Glomerular visceral epithelial cell (primary cell): Measurements from ENCODE around the gene RNF130.
A peak's percentile ranks its signal among the peaks of the same experiment; 100 is the strongest.

Source experiments
- DNase-seq: peaks from one replicate; pipeline ENCODE4 v3.0.0-alpha.2; 2016; ENCODE audit errors: extremely low spot score

RNF130 gene

DNA sequence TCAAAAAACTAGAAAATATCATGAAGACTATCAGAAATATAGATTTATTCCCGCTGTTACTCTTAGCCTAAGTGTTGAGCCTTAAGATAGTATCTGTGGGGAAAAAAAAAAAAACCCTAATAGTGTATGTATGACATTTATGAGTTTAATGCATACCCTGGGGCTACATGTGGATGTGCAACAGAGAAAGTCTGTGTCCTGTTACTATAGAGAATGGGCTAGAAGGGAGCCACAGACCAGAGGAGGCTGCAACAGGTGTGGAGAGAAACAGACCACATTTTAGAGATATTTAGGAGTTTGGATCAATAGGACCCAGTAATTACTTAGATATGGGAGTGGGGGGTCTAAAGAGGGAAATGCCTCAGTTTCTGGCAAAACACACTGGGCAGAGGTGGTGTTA, 15.4 kb downstream of the RNF130 start:
- no peak for DNase-seq

DNA sequence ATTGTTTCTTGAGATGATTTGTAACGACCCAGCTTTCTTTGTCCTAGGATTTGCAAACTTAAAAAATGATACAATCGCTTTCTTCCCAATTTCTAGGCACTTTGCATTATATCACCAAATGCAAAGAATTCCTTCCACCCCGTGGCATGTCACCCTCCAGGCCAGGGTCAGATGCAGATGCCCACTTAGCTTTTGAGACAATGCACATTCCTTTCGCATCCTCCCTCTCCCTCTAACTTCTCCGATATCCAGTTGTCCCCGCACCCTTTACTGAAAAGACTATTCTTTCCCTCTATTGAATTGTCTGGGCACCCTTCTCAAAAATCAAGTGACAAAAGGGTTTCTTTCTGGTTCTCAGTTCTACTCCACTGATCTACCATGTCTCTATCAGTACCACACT, 17.3 kb downstream of the RNF130 start:
- DNase-seq: no peak

DNA sequence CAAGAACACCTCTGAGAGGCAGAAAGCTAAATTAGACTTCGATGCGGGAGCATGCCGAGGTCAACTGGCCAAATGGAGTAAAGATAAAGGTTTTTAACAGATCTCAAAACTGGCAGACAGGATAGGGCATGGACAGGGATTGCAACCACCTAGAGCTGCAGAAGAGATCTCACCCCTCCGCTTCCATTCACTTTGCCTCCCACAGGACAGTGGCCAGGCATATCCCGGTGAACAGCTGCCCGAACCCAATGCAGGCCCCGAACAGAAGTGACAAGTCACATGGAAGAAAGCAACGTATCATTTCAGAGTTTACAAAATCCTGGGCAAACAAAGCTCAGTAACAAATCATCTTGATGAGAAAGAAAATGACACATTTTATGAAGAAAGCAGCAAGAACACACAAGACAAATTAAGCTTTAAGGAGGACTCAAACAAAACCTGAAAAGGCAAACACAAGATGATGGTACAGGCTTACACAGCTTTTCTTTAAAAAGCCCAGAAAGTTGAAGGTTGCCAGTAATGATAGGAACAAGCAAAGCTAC, 18.4 kb downstream of the RNF130 start:
- no peak for DNase-seq

DNA sequence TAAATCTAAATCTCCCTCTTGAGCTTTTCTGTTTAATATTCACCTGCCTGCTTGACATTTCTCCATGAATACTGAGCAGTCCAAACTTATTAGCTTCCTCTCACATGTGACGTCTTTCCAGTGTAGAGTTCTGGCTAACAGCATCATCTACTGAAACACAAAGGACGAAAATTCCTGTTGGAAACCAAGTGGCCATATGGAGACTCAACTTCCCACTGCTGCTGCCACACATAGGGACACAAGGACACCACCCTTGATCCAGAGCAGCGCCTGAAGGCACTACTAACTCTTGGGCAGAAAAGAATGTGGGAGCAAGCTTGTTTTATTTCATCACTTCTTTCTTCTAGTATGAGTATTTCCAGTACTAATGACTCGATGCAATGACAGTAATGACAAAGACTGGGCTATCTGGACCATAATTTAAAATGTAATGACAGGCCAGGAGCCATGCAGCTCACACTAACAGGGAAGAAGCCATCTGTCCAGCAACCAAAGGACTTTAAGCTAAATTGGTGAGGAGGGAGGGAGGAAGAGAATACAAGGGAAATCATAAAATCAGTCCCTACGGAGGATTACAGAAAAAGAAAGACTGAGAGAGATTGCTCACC, 19.2 kb downstream of the RNF130 start:
- no peak for DNase-seq

GRCh38 chr5:180050121-180050940, 21.2 kb downstream of the RNF130 start:
- no peak for DNase-seq

- no peak for DNase-seq
These were observed 22.4 kb downstream of the RNF130 start for GRCh38 chr5:180049185-180049548.

DNA sequence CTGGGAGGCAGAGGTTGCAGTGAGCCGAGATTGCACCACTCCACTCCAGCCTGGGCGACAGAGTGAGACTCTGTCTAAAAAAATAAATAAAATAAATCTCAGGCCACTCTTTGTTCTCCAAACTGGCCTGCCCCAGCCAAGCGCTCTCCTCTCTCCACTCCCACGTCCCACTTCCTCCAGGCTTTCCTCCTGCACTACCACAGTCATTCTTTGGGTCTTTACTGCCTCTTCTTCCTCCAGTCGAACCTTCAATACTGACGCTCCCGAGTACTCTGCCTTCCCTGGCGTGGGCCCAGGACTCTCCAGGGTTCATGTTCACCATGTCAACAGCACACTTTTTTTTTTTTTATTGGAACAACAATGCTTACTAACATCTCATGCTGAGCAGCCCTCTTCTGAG, 23.9 kb downstream of the RNF130 start:
- no peak for DNase-seq

DNA sequence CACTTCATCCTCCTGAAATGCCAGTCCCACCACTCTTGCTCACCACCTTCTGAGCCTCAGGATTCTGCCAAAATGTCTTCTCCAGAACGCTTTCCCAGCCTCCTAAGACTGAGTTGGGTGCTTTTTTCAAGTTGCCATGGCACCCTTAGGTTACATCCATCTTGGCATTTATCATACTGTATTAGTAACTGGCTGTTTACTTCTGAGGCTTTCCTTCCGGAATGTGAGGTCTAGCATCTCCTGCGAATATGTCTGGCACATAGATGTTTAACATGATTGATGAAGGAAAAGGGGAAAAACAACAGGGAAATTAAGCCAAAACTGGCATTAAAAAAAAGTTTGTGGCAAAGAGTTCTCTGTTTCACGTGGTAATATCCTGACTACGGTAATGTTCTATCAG, 24.9 kb downstream of the RNF130 start:
- DNase-seq: no peak

DNA sequence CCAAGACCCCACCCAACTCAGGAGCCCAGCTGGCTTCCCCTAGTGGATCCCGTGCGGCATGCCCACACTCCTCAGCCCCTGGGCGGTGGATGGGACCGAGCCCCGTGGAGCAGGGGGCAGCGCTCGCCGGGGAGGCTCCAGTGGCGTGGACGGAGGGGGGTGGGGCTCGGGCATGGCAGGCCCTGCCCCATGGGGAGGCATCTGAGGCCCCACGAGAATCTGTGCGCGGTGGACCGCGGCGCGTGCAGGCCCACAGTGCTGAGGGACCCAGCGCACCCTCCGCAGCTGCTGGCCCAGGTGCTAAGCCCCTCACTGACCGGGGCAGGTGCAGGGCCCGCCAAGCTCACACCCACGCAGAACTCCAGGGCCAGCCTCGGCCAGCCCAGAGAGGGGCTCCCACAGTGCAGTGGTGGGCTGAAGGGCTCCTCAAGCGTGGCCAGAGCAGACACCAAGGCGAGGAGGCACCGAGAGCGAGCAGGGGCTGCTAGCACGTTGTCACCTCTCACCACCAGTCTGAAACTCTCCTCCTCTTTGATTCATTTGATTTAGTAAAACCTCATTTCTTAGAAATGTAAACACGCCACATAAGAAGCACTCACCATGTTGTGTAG, 25.6 kb downstream of the RNF130 start:
- no peak for DNase-seq

DNA sequence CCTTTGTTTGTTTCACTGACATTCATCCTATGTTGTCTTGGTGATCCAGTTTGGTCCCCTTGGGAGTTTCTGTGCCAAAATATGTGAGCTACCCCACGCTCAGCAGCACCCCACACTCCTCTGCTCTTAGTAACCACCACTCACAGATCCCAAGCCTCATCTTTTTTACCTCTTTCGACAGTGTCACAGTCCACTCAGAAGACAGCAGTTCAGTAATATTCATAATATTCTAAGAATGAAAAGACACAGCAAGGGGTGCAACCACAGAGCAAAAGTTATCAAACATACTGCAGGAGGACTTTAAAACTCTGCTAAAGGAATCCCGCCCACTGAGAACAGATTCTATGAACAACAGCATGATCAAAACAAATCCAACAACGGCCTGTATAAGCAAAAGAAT, 28.2 kb downstream of the RNF130 start:
- DNase-seq: no peak

DNA sequence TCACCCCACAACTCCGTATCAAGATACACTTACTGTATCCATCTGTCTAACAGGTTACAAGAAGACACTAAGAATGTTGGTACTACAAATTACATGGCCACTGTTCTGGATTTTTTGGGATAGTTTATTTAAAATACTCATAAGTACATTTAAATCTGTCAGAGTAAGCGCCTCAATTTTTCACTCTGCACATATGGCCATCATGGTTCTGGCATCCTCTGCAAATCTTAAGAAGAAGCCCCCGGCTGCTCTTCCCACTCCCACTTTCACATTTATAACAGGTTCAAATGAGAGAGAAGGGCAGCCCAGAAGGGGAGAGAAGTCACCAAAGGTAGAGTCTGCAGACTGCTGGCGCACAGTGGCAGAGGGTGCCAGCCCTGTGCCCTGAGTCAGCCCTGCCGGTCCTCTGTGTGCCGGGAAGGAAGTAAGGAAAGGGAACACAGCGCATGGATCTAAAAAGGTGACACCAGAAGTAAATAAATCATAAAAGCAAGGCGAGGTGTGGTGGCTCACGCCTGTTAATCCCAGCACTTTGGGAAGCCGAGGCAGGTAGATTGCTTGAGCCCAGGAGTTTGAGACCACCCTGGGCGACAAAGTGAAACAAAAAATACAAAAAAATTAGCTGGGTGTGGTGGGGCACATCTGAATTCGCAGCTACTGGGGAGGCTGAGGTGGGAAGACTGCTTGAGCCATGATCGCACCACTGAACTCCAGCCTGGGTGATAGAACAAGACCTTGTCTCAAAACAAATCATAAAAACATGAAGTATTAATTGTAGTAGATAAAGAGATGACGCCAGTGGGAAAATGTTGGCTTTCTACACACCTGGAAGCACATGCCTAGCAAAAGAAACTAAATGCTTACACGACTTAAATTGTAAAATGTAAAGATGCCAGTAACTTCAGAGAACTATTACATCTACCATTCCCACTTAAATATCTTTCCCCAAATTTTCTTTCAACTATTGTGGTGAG, 30.0 kb downstream of the RNF130 start:
- no peak for DNase-seq

DNA sequence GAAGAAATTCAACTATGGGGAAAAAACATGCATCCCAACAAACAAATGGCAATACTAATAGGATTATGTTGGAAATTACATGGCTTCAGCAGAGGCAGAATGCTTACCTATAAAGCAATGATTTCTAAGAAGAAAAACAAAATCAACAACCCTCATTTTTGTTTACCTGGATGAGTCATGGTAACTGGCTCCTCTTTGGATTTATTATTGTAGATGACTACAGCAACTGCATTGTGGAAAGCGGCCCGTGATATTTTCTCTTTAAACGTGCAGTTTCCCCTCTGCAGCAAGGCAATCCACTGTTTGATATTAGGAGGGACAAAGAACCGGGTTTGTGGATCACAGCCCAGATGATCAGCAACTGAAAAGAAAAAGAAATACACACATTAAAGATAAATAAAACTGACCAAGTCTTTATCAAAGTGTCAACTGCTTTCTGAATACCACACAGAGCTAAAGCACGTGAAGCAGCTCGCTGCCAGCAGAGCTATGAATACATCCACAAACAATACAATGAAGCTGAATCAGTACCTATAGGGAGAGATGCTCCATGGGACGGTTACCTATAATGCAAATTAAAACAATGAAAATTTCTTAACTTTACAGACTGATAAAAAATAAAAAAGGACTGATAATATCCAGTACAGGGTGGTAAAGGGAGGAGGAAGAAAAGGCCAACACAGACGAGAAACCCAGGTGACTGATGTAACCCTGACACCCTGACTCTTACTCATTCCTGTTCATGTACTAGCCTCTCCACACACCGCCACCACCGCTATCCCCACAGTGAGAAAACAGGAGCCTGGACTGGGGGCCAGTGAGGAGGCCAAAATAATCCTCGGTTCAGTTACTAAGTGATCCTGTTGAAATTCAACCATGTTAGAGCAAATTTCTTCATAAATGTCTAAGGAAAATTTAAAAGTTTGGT, 31.0 kb downstream of the RNF130 start:
- DNase-seq: no peak

- no peak for DNase-seq
These were observed 36.2 kb downstream of the RNF130 start for GRCh38 chr5:180035206-180035931.

DNA sequence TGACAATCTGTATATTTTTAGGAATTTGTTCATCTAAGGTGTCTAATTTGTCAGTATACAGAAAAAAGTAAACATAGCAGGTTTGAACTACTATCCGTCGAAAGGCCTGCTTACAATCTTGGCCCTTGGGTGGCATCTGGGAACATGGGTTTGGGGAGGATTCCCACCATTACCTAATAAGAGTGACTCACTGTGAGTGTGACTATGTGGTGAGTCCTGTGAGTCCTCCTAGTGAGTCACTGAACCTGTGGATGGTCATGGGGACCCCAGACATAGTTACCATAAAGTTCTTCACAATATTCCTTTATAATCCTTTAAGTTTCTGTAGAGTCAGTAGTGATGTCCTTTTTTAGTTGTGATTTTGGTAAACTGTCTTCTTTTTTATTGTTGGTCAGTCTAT, 37.0 kb downstream of the RNF130 start:
- DNase-seq: peak; percentile 56

DNA sequence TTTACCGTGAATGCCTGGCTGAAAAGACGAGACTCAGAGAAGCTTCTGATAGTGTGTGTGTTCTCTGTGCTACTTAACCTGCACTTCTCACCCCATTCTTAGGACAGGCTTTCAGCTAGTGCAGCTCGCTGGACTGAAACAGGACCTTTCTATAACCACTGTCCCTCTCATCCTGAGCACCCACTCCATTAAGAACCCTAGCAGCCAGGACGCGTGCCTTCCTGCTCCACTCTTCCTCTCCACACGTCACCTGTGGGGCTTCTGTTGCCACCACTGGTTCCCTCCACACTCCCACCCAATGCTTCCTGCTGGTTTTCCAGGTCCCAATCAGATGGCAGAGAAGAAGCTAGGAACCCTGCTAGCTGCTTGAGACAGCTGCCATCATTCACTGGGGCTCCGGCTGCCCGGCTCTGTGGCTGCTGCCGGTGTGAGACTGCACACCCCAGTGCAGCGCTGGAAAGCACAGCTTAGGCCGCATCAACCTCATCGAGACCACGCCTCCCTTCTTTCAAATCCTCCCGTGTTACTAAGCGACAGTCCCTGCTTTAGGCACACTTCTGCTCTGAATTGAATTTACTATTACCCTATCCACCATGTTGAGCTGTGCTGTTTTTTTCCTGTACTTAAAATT, 44.0 kb downstream of the RNF130 start:
- no peak for DNase-seq

DNA sequence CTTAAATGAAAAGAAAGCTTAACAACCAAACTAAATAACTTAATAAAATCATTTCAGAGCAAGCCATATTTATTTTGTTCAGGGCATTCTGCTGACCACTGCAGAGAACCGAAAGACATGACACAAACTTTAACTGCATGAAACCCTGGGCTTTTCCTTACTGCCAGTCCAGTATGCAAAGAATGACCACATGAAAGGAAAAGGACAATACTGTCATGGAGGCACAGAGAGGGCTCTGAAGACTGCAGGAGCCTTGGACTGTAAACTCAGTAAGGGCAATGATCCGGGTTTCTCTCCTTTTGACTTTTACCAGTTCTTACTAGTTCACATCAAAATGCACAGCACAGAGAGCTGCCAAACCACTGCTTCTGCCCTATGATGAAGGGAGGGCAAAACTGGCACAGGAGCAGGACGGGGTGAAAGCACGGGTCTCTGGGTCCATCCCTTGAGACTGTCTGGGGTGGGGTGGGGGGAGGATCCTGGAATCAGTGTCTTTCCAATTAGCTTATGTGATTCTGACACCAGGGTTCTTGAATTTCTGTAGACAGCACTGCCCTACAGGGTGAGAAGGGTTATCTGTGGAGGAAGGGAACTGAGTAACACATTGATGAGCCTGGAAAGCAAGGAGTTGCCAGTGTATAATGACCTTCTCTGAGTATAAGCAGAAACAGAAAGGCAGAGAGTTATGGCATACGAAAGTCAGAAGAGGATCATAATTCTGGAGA, 44.7 kb downstream of the RNF130 start:
- no peak for DNase-seq

- peak; percentile 61 for DNase-seq
These were observed 45.2 kb downstream of the RNF130 start for GRCh38 chr5:180026320-180026719.

GRCh38 chr5:180021900-180022299, 49.7 kb downstream of the RNF130 start:
- DNase-seq: no peak

DNA sequence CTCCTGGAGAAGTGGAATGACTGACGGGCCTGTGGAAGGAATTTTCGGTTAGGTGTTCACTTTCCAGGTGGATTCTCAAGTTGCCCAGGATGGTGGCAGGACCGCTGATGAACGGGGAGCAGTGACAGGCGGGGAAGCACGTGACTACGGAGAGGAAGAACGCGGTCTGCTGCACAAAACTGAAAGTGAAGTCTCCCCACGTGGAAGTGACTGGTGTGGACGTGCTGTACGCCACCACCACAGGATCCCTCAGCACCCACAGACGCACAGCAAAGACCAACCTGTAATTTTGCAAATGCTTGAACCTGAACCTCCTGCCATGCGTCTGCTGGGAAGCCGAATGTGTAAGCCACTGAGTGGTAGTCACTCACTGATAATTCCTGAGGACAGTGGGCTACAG, 51.4 kb downstream of the RNF130 start:
- DNase-seq: no peak
